HCT116 (cell line): ENCODE measurements around the gene CASTOR1.

Experiments used
- CTCF ChIP-seq, 3 experiments: fragments of 200-600 bp in 1 of 3; sonication (generic) in 1 of 3; IDR thresholded peaks in 2 of 3; conservative IDR thresholded peaks in 1 of 3; 2 replicates each; pipeline ENCODE4 v1.5.1; 2012 to 2017; ENCODE audit warnings: low read depth in 2 of 3, low read length in 2 of 3, antibody characterized with exemption in 1 of 3, borderline replicate concordance in 1 of 3, control low read depth in 1 of 3, mild to moderate bottlenecking in 1 of 3, mixed read lengths in 1 of 3, mixed run types in 1 of 3, moderate library complexity in 1 of 3; ENCODE audit not compliant: insufficient read depth in 1 of 3
- ELF1 ChIP-seq: IDR thresholded peaks from 2 replicates; pipeline ENCODE4 v1.6.1; 2012; ENCODE audit warnings: low read depth, borderline replicate concordance
- FOSL1 ChIP-seq: IDR thresholded peaks from 2 replicates; pipeline ENCODE4 v1.6.1; 2012; ENCODE audit warnings: low read depth
- POLR2A ChIP-seq: IDR thresholded peaks from 2 replicates; pipeline ENCODE4 v1.7.0; 2011; ENCODE audit warnings: borderline replicate concordance; ENCODE audit not compliant: insufficient read depth, insufficient read length; ENCODE audit errors: extremely low read depth

GRCh38 chr22:30301995-30302809 is 12.9 kb upstream of the CASTOR1 start:
- no peak; the same call in 1 of the 2 replicates for TF ChIP-seq ELF1
- TF ChIP-seq FOSL1: no peak
- no peak for TF ChIP-seq CTCF (IDR thresholded peaks at IDR 0.05 in 2 of 3, conservative IDR thresholded peaks at IDR 0.05 in 1 of 3; ENCODE audit: borderline replicate concordance in 1 of 3, insufficient read depth in 1 of 3, low read depth in 2 of 3, low read length in 2 of 3)
- TF ChIP-seq POLR2A: no peak
